HG02623 (cell line): ENCODE data around the gene ZBTB25.

ENCODE experiments used
- ATAC-seq: cut with Tn5 transposase; IDR thresholded peaks from one replicate; pipeline ENCODE4 v1.9.1; 2021; ENCODE audit warnings: moderate library complexity; ENCODE audit not compliant: unreplicated experiment

The ZBTB25 gene

DNA sequence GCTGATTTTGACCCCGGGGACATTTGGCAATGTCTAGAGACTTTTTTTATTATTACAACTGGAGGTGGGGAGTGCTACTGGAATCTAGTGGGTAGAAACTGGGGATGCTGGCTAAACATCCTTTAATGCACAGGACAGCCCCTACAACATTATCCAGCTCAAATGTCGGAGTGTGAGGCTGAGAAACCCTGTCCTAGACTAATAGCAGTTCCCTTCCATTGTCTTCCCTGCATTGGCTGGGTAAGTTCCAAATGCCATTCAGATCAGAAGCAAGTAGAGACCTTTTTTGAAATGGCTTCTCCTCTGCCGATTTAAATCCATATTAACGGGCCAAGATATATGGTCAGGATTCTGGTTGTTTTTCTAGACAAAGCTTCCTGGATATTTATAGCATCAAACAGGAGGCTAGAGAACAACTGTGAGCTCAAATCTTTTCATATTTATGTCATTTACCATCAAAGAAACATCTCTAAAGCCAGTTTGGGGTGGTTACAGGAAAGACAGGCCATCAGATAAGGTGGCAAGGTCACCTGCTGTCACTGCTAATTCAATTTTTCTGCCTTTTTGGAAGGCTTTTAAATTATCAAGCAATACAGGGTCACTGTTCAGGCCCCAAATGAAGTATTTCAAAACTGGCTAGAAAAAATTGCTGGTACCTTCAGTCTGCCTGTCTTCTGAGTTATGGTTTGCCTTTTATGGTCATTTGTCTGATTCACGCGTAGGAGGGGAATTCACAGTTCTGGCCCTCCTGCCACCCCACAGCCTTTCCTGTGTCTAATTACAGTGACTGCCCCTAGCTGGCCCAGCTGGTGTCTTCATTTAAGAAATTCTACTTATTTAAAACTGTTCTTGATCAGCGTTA lies 58.4 kb downstream of the ZBTB25 start:
- ATAC-seq: peak; percentile 97

DNA sequence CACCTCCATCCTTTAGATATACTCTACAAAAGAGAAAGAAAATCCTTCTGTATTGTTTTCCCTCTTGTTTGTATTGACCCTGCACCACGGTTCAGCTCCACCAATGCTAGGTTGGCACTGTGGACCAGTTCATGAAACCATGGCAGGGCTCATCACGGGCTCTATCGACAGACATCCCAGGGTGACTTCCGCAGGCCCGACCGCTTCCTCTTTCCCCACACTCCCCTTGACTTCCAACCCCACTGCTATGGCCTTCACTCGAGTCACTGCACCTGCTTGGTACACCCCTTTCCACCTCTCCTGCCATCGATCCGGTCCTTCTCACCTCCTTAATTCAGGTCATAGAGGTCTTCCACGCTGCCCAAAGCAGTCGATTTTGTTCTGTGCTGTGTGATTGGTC lies 59.5 kb downstream of the ZBTB25 start:
- no peak for ATAC-seq

DNA sequence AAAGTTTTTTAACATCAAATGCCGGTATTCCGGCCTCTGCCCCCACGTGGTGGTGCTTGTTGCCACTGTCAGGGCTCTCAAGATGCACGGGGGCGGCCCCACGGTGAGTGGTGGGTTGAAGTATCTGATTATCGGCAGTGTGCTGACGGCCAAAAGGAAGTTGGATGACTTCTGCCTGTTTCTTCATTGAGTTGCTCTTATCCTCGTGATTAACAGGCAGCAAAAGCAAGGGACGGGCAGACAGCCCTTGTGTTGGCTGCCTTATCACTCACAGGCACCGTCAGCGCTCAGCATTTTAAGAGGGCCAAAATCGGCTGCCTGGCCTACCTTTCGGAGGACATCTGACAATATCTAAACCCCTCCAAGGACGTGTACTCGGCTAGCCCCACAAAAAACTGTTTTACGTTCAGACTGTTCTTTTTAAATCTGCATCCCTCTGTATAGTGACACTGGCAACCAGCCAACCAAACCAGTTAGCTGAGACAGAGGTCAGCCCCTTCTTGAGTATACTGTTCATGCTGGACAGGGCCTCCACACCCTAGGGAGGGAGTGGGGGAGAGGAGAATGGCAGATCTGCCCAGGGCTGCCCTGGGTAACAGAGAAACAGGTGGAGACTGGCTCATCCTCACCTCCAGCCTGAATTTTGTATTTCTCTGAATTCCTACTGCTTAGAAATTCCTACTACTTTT lies 61.2 kb downstream of the ZBTB25 start:
- no peak for ATAC-seq

DNA sequence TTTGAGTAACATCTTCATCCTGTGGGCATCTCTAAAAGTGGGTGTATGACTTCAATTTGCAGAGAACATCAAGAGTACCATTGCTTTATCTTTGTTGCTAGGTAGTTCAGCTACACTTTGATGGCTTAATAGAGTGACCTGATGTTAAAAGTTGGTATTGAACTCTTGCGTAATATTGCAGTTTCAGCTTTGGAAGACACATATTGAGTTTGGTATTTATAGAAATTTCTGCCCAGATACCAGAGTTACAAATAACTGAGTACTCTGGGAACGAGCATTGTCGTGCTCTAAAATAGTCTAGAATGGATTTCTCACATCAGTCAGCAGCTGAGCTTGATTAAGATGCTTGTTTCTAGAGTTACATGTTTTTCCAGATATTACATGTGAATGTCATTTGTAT lies 63.1 kb downstream of the ZBTB25 start:
- ATAC-seq: no peak

DNA sequence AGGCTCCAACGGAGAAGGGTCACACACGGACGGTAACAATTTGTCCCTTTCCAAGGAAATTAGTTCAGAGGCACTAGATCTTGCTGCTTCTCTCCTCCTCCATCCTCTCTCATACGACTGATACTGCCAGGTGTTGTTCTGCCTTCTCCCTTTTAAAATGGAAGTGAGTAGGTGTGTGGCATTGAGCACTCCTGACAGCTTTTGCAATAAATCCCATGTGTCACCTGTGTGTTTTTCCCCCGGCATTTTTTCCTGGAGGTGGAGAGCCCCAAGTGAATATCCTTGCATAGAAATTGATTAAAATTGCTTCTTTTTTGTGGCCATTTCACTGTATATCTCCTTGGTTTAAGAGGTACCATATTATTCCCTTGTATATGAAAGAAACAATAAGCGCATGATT lies 64.5 kb downstream of the ZBTB25 start:
- ATAC-seq: no peak

DNA sequence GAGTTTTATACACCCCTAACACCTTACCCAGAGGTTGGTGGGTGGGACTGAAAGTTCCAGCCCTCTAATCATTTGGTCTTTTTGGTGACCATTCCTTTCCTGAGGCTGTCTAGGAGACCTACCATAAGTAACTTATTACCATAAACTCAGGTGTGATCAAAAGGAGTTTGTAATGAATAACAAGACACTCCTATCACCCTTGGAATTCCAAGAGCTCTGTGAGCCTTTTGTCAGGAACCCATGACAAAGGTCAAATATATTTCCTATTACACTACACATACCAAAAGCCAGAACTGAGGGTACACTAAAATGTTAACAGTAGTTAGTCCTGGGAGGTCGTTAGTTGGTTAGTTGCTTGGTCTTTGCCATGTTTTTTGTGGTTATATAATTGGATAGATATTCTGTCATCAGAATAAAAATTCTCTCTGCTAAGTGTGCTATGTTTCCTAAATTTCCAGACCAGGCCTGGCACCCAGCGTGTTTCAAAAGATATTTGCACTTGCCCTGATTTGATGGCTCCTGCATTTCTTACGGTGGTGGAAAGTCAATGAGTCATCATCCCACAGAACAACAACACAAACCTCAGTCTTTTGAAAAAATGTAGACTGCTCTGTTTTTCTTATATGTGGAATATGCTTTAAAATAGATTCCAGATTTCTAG lies 65.3 kb downstream of the ZBTB25 start:
- ATAC-seq: no peak

DNA sequence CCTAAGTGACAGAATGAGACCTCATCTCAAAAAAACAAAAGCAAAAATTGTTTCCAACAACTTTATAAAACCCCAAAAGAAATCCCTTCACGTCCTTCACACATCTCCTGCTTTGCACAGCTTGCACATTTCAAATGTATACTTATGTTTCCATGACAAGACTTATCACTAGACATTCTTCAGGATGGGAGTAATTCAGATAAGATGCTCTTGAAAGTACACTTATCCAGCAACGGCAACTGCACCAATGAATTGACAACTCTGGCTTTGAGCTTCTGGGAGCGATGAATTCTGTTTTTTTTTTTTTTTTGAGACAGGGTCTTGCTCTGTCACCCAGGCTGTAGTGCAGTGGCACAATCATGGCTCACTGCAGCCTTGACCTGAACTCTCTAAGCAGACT lies 69.1 kb downstream of the ZBTB25 start:
- ATAC-seq: no peak

DNA sequence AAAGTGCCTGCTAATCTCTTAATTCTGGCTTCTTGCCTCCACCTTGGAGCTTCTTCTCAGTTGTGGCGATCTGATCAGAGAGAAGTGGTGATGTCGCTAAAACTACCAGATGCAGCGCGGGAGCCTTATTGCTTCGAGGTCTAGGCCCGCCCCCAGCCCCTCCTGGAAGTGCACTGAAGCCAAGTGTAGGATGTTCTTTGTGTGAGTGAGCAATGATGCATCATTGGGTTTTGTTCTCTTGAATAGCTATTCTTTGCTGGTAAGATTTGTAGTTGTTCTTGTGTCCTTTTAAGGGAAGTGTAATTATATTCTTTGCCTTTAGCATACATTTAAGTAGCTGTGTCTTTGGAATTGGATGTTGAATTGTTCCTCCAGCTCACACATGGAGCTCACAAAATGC lies 79.7 kb downstream of the ZBTB25 start:
- no peak for ATAC-seq

DNA sequence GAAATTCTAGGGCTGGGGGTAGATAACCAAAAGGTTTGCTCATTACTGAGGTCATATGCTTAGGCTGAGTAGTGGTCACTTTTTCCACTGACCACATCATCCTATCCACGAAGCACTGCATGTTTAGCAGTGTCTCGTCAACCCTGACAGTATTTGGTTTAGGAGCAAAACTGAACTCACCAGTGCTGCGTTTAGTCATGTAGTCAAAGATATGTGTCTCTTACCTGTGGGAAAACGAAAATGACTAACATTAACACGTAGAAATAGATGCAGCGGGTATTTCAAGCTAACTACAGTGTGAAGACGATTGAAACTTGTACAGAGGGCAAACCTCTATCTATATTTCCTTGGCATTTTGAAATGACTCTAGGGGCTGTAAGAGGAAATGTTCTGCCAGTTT lies 80.9 kb downstream of the ZBTB25 start:
- no peak for ATAC-seq

DNA sequence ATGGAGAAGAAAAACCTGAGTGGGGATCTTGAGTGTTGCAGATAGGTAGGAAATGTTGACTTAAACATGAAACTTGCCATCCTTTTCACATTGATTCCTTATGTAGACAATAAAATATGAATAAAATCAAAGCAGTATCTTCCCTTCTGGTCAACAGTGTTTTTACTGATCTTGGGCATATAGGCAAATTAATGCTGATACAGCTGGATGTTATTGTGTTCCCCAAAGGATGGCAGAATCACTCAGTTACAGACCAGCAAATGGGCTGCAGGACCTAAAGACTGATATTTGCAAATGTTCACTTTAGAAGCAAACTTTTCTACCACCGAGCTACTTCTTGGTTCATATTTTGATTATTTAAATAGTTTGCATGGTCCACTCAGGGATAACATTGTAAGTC lies 81.6 kb downstream of the ZBTB25 start:
- no peak for ATAC-seq

DNA sequence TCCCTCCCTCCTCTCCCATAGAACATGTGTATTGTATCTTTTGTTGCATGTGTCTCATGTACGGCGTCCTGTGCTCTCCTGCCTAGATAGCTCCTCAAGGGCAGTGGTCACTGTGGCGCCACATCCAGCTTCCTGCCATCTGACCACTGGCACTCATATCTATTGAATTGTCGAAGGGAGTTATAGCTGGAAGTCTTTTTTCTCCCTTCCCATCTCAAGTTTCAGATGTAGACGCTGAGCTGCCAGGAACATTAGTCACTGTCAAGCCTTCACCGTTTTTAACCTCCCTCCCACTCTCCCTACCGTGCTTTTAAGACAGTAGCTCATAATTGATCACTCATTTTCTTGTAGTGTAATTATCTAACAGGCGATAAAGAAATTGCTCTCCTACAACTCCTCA lies 82.5 kb downstream of the ZBTB25 start:
- ATAC-seq: no peak

DNA sequence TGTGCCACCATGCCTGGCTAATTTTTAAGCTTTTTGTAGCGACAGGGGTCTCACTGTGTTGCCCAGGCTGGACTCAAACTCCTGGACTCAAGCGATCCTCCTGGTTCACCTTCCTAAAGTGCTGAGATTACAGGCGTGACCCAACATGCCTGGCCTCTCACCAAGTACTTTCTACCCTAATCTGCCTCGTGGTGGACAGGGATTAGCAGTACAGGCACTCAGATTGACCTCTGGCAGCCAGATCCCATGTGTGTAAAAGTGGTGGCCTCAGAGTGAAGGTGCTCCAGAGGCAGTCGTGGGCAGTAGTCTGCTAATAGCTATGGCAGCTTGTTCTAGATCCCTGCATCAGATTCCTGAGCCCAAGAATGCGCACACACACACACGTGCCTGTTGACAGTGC lies 84.6 kb downstream of the ZBTB25 start:
- no peak for ATAC-seq

DNA sequence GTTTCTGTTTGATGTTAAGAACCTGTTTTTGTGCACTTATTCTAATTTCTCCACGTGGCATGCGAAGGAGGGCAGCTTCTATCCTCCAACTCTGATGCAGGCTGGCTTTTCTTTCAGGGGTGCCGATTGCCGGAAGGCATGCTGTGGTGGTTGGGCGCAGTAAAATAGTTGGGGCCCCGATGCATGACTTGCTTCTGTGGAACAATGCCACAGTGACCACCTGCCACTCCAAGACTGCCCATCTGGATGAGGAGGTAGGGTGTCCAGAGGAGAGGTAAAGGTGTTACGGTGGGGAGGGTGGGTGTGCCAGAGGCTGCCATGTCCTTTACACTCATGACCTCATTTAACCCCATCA lies 85.9 kb downstream of the ZBTB25 start:
- no peak for ATAC-seq

DNA sequence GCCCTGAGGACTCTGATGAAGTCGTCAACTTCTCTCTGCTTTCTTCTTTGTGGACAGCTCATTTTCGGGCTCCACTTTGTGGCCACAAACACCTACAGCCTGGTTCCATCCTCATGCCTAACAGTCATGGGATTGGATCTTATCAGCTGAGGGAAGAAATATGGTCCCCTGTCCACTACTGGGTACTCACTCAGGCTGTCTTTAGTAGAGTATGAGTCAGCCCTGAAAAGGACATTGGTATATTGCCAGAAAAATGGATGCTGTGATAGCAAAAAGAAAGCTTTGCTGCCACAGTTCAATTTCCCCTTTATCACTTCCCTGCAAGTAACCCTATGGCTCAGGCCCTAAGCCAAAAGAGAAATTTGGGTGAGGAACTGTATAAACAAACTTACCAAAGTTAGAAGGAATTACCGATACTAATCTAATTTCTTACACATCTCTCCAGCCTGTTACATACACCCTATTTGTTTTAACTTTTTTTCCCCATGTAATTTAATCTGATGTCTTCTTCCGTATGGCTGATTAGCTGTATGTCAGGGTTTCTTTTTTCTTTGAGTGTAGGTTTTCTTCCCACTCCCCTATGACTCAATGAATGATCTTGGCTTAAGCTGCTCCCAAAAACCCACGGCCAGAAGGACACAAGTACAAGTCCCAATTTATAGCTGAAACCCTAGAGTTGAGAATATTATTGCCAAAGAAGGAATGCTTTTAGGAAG lies 86.4 kb downstream of the ZBTB25 start:
- ATAC-seq: no peak

DNA sequence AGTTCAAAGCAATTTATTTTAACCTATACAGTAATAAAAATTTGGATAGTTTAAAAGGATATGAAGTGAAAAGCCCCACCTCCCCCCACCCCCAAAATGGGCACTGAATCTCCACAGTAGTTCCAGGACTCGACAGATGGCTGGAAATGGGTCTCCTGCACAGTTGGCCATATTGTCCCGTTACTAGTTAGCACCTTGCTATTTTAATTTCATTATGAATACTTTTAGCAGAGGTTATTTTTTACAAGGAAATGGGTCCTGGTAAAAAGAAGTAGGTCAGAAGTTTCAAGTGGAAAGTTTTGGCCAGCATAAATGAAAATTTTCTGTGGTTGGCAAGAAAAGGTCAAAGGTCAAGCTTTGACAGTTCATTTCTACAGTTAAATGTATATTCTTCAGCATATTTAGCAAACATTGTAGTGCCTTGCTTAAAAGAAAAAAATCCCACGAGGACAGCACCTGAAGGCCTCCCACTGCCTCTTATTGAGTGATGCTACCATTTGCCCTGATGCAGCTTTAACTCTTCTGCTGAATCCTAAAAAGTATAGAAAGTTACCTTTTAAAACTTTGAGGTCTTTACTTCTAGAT lies 87.2 kb downstream of the ZBTB25 start:
- ATAC-seq: no peak

DNA sequence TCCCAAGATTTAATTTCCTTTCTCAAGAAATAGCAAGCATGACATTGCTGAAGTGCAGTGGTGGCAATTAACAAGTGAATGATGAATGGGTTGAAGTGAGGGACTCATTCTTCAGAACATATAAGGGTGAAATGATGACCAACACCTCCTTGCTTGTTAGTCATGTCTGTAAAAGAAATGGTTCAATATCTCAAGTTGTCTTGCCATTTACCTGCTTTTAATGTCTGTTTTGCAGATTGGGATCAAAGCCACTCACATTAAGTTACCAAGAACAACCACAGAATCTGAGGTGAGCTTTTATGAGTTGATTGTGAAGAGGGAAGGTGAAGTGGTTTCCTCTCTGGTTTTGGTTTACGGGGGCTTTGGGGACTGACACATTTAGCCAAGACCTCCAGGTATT lies 91.4 kb downstream of the ZBTB25 start:
- no peak for ATAC-seq

DNA sequence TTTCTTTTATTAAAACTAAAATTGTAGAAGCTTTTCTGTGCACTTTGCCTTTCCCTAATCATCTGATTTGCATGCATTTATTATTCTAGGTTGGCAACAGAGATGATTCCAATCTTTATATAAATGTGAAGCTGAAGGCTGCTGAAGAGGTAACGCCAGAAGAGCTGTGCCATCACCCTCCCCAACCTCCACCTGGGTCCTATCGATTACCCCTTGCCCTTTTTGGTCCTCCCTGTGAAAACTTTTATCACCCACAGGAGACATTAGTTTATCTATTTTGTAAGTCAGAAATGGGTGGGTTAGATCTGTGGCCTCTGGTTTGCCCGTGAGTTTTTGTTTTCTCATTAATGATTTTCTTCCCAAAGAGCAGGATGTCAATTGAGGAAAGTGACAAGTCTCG lies 92.6 kb downstream of the ZBTB25 start:
- no peak for ATAC-seq

DNA sequence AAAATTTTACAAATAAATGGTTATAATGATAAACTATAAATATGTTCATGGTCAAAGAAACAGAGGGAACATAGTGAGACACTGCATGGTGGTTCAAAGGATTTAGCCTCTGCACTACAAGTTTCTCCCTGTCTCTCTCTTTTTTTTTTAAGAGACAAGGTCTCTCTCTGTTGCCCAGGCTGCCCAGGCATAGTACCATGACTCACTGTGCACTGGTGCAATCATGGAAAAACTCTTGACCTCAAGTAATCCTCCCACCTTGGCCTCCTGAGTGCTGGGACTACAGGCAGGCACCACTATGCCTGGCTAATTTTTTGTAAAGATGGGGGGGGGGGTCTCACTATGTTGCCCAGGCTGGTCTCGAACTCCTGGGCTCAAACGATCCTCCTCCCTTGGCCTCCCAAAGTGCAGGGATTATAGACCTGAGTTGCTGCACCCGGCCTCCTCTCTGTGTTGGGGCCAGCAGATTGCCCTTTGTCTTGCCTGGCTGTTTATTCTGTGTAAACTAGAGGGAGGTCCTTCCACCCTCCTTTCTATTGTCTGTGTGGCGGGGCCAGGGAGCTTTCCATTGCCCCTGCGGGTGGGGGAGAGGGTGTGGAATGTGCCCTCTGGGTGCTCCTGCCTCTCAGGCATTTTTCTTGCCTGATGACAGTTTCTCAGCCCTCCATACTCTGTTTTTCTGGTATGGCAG lies 93.4 kb downstream of the ZBTB25 start:
- ATAC-seq: no peak

DNA sequence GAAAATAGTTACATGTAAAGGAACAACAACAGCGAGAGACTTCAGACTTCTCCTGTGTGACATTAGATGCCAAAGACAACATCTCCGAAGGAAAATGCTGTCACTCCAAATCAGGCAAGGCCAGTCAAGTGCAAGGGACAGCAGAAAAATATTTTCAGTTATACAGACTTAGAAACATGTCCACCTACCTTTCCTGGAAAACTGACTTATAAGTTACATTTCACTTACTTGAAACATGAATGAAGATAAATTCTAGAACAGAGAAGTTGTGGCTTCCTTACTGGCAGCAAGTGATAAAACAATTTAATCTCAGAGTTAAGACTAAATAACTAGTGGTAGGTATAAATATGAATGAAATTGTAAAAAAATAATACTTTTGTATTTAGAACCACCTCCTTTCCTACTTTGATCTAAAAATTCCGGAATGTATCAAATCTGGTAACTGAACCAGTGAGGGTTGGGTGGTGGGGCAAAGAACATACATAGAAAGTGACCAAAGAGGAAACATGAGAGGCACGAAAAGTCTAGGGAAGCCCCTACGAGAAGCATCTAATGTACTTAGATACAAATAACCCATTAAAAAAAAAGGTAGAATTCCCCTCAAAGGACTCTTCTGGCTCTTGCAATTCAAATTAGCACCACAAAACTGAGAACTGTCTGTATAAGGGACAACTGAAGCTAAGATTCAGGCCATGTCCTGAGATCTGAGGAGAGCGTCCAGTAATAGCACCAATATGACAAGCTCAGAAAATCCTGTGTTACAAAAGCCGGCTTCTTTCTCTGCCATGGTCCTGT lies 94.3 kb downstream of the ZBTB25 start:
- ATAC-seq: no peak

DNA sequence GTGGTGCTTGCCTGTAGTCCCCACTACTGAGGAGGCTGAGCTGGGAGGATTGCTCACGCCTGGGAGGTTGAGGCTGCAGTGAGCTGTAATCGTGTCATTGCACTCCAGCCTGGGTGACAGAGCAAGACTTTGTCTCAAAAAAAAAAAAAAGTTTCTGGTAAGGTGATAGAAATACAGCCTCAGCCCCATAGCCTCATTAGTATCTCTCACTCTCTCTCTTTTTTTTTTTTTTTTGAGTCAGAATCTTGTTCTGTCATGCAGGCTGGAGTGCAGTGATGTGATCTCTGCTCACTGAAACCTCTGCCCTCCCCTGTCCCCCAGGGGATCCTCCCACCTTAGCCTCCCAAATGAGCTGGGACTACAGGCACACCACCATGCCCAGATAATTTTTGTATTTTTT lies 96.3 kb downstream of the ZBTB25 start:
- ATAC-seq: no peak
